NCI-H2196 treated with DMSO at 0.1 percent for 48 hours (cell line): Measurements from ENCODE around the gene GOSR1.
"Not testable (repeated sequence)": the region's sequence is repeated elsewhere in the genome, so short reads cannot be mapped to it uniquely, and the experiment has no call there.

ENCODE experiments used
- DNase-seq: peaks from one replicate; lab custom pipeline; 2025; ENCODE audit not compliant: unreplicated experiment; lab: John Stamatoyannopoulos, UW

Gene GOSR1

DNA sequence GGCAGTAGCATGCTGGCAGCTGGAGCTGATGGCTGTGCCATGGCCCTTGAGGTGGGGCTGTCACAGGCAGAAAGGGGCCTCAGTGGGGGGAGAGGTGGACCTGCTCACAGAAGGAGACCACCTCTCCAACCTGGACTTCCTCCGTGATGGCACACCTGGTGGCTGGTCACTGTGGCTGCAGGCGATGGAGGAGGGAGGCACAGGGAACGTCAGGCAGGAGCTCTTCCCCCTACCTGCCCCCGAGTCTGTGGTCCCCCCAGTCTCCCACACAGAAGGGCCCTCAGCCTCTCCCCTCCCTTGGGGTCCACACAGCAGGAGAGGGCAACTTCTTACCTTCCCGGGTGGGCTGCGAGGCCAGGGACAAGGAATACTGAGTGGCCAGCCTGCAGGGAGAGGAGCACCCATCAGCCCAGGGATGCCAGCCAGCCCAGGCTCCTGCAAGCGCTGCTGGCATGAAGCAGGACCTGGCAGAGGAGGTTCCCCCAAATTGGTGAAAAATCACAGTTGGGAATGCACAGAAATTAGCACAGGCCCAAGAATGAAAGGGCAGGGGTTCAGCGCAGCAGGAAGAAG lies 96.5 kb downstream of the GOSR1 start:
- DNase-seq: no peak

DNA sequence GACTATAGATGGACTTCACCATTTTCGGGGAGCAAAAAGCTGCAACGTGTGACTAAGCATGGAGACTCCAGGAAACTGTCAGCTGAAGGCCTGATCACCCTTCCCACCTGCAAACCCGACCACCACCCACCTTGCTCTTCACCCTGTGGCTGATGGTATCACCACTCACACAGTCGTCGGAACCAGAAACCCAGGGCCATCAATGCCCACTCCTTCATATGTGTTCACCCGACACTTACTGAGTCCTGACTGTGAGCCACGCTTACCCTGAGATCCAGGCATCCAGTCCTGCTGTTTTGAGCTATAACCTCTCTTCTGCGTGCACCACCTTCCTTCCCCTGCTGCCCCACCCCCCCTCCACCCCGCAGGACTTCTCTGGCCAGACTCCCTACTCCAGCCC lies 97.1 kb downstream of the GOSR1 start:
- DNase-seq: not testable (repeated sequence)

DNA sequence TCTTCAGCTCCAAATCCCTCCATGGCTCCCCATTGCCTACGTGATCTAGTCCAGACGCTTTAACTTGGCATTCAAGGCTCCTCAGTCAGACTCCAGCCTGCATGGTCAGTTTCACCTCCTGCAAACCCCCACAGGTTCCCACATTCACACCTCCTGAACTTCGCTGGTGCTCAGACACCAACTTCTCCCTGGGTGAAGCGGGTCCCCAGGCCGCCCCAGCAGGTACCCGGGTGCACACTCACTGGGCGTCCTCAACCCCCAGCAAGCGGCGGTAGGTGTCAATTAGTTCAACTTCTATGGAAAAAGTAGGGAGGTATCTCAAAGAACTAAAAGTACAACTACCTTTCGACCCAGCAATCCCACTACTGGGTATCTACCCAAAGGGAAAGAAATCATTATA lies 97.6 kb downstream of the GOSR1 start:
- DNase-seq: not testable (repeated sequence)

DNA sequence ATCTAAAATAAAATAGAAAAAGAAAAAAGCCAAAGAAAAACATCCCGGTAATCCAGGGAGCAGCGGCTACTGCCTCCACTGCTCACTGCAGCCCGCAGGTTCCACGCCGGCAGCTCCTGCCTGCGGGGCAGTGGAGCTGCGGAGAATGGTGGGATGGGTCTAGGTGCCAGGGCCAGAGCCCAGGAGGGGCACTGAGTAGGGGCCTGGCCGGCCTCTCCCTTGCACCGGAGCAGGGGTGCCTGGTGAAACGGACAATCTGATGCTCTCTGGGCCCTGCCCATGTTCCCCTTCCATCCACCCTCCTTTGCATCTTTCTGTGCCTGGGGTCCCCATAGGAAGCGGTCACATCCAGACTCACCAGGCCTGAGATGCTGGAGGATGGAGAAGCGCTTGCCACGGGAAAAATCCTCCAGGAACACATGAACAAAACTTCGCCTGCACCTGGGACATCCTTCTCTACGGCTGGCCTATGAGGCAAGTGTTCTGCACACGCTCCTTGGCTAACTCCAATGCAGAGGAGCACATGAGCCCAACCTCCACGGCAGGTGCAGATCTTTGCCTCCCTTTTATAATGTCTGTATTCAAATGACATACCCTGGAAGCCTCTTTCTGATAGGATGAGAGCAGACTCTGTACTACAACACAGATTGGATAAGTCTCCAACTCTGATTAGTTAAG lies 98.6 kb downstream of the GOSR1 start:
- DNase-seq: not testable (repeated sequence)

DNA sequence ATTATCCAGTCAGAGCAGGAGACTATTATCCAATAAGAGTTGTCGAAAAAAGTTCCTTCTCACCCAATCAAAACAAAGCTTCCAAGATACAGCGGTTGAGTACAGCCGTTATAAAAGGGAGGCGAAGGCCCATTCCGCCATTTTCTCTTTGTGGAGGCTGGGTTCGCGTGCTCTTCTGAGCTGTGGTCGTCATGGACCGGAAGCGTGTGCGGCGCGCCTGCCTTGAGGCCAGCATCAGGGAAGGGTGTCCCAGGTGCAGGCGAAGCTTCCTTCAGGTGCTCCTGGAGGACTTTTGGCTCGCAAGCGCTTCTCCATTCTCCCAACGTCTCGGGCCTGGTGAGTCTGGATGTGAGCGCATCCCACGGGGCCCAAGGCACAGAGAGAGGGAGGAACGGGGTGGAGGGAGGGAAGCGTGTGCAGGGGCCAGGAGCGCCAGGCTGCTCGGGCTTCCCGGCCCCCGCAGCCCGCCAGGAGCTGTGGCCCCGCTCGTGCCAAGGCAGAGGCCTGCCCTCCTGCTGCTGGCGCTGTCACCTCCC lies 99.2 kb downstream of the GOSR1 start:
- DNase-seq: peak; percentile 75
